ENCODE results near the gene LSM14B.

DNA sequence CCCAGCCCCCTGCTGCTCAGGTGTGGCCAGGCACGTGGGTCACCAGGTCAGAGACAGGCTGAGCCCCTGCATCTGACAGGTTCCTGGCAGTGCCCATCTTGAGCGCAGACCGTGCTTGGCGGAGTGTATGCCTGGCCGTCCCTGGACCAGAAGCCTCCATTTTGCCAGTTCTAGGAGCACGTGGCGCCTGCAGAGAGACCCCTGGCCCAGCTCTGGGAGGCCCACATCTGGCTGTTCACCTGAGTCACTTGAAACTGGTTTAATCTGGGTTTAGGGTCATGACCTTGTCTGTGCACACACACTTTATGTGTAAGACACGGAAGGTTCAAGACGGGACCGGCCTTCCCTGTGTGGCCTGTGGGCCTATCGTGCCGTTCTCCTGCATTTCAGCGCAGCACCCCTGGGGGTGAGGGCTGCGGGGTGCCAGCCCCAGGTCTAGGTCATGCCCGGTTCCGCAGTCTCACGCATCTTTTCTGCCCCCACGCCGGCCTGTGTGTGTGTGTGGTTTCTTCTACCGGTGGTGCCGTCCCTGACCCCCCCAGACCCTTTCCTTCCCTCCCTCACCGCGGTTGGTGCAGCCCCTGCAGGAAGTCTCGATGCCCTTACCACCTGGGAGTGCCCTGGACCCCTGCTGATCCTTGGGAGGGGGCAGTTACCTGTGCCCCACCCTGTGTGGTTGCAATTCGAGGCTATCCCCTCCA is 35.3 kb downstream of the LSM14B start:
- TF ChIP-seq, protein P1, sequence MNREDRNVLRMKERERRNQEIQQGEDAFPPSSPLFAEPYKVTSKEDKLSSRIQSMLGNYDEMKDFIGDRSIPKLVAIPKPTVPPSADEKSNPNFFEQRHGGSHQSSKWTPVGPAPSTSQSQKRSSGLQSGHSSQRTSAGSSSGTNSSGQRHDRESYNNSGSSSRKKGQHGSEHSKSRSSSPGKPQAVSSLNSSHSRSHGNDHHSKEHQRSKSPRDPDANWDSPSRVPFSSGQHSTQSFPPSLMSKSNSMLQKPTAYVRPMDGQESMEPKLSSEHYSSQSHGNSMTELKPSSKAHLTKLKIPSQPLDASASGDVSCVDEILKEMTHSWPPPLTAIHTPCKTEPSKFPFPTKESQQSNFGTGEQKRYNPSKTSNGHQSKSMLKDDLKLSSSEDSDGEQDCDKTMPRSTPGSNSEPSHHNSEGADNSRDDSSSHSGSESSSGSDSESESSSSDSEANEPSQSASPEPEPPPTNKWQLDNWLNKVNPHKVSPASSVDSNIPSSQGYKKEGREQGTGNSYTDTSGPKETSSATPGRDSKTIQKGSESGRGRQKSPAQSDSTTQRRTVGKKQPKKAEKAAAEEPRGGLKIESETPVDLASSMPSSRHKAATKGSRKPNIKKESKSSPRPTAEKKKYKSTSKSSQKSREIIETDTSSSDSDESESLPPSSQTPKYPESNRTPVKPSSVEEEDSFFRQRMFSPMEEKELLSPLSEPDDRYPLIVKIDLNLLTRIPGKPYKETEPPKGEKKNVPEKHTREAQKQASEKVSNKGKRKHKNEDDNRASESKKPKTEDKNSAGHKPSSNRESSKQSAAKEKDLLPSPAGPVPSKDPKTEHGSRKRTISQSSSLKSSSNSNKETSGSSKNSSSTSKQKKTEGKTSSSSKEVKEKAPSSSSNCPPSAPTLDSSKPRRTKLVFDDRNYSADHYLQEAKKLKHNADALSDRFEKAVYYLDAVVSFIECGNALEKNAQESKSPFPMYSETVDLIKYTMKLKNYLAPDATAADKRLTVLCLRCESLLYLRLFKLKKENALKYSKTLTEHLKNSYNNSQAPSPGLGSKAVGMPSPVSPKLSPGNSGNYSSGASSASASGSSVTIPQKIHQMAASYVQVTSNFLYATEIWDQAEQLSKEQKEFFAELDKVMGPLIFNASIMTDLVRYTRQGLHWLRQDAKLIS (CRISPR knock-in tag; IDR thresholded peaks at IDR 0.05; ENCODE audit: borderline replicate concordance): no peak
- TF ChIP-seq, protein P2, sequence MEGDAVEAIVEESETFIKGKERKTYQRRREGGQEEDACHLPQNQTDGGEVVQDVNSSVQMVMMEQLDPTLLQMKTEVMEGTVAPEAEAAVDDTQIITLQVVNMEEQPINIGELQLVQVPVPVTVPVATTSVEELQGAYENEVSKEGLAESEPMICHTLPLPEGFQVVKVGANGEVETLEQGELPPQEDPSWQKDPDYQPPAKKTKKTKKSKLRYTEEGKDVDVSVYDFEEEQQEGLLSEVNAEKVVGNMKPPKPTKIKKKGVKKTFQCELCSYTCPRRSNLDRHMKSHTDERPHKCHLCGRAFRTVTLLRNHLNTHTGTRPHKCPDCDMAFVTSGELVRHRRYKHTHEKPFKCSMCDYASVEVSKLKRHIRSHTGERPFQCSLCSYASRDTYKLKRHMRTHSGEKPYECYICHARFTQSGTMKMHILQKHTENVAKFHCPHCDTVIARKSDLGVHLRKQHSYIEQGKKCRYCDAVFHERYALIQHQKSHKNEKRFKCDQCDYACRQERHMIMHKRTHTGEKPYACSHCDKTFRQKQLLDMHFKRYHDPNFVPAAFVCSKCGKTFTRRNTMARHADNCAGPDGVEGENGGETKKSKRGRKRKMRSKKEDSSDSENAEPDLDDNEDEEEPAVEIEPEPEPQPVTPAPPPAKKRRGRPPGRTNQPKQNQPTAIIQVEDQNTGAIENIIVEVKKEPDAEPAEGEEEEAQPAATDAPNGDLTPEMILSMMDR (IDR thresholded peaks at IDR 0.05): no peak
- no peak for TF ChIP-seq SMAD3 (CRISPR knock-in tag; IDR thresholded peaks at IDR 0.05; ENCODE audit: borderline replicate concordance)
- TF ChIP-seq FOXP1 (CRISPR knock-in tag; IDR thresholded peaks at IDR 0.05; ENCODE audit: borderline replicate concordance): no peak
- TF ChIP-seq, protein P3, sequence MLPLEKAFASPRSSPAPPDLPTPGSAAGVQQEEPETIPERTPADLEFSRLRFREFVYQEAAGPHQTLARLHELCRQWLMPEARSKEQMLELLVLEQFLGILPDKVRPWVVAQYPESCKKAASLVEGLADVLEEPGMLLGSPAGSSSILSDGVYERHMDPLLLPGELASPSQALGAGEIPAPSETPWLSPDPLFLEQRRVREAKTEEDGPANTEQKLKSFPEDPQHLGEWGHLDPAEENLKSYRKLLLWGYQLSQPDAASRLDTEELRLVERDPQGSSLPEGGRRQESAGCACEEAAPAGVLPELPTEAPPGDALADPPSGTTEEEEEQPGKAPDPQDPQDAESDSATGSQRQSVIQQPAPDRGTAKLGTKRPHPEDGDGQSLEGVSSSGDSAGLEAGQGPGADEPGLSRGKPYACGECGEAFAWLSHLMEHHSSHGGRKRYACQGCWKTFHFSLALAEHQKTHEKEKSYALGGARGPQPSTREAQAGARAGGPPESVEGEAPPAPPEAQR (CRISPR knock-in tag; IDR thresholded peaks at IDR 0.05): no peak
- TF ChIP-seq, protein P4, sequence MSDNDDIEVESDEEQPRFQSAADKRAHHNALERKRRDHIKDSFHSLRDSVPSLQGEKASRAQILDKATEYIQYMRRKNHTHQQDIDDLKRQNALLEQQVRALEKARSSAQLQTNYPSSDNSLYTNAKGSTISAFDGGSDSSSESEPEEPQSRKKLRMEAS (CRISPR knock-in tag; IDR thresholded peaks at IDR 0.05): no peak
- TF ChIP-seq NR2C2 (CRISPR knock-in tag; IDR thresholded peaks at IDR 0.05): no peak
- TF ChIP-seq NFE2L1 (CRISPR knock-in tag; IDR thresholded peaks at IDR 0.05): no peak
- no peak for TF ChIP-seq CREM (CRISPR knock-in tag; IDR thresholded peaks at IDR 0.05)
